Peyer's patch (tissue), 4 donors: Measurements from ENCODE around the gene MAEA.

Experiments
- CTCF ChIP-seq, 6 experiments: fragments of 450-650 bp in 4 of 6; fragments of 200-600 bp in 2 of 6; sonication (generic) in 1 of 6; IDR thresholded peaks; one replicate each; pipeline ENCODE4 v1.5.1; 2017 to 2019; ENCODE audit warnings: antibody characterized with exemption in 6 of 6, mild to moderate bottlenecking in 3 of 6, moderate library complexity in 1 of 6
- POLR2A ChIP-seq, 2 donors: fragments of 450-650 bp; IDR thresholded peaks; one replicate each; pipeline ENCODE4 v1.5.1; 2017; ENCODE audit warnings: antibody characterized with exemption in 2 of 2, mild to moderate bottlenecking in 2 of 2, moderate library complexity in 2 of 2

GRCh38 chr4:1323280-1323634 lies 33.6 kb downstream of the MAEA start:
- TF ChIP-seq POLR2A (IDR thresholded peaks at IDR 0.05) (no peak), CTCF (IDR thresholded peaks at IDR 0.05) (no peak)
